ENCODE measurements around the gene TXLNB. TPM values are rescaled to one million over a fixed set of nuclear protein-coding genes. Genes with fewer than 3 reads are reported as not detected.

Gene TXLNB
- total and polyA plus RNA-seq, 2 of the 13 experiments (the other 11 are each of a cell fraction or from before 2014, with no cell fraction given), result not detected

DNA sequence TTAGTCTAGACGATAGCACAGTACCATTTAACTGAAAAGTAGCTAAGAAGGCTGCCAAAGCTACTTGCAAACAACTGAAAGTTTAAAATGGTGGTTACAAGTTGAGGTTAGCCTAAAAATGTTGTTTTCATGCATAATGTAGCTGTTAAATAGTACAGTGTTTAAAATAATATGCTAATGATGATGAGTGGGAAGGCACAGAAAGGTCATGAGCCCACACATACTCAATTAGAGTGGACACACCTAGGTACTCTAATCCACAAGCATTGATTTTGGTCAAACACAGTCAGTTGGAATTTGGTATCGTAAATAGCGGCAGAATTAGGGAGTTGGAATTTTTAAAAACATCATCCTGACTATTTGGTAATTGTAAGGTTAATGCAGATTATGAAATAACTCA, 7.0 kb downstream of the TXLNB start:
- Histone ChIP-seq H3K27me3 (ENCODE audit: control insufficient read depth in 1 of 2, insufficient read depth in 2 of 2, low read length in 2 of 2) (peaks cover 0 to 5% of the 10 kb centered on the region in 2 experiments; a peak in 2 of 5 replicates), H3K9me3 (ENCODE audit: low read length) (no peaks in the 10 kb centered on the region), H3K4me1 (ENCODE audit: insufficient read depth, low read length) (0 out of 2 replicates have a peak, but pooled peaks cover 6% of the 10 kb centered on the region), H3K79me2 (ENCODE audit: insufficient read depth, low read length) (no peaks in the 10 kb centered on the region), H3K27ac (ENCODE audit: extremely low read length, insufficient read depth, low read length) (no peak overlapping the region), H2AFZ (ENCODE audit: low read length) (no peak overlapping the region), H3K36me3 (replicated peaks in 1 of 2; ENCODE audit: control insufficient read depth in 1 of 2, insufficient read depth in 2 of 2, low read length in 2 of 2) (no peaks in the 10 kb centered on the region), H3K4me3 (replicated peaks in 1 of 3; ENCODE audit: insufficient read depth in 1 of 3, low read depth in 2 of 3, low read length in 3 of 3) (no peak overlapping the region), H3K4me2 (ENCODE audit: low read depth, low read length) (no peak overlapping the region), H4K20me1 (ENCODE audit: insufficient read depth, low read length) (no peaks in the 10 kb centered on the region), H3K9ac (ENCODE audit: insufficient read depth, low read depth, low read length) (no peak overlapping the region)
- in situ Hi-C loops (cut with HindIII; ENCODE audit: extremely low pct_ligation_motif_present, low pct_unique_long_range_greater_than_20kb), result no loop called here
- no TSS peak for BruUV-seq (replicated peaks)
- ChIA-PET POLR2A (no interaction called here), CTCF (ENCODE audit: low intra/inter-chr PET ratio, low total read pairs) (no interaction called here)
- DNase-seq (ENCODE audit: low spot score) (no peak), ATAC-seq (no peak), FAIRE-seq (no peak)
- intact Hi-C loops (cut with micrococcal nuclease; ENCODE audit: unreplicated experiment), result no loop called here
- WGBS (ENCODE audit: low lambda C conversion rate), result 27% methylated on average over 3 of the region's 3 CpGs
- no peak for TF ChIP-seq PHF8 (CRISPR knock-in tag; IDR thresholded peaks at IDR 0.05)
- no peak for TF ChIP-seq PCBP2 (optimal IDR thresholded peaks at IDR 0.05; ENCODE audit: low read depth, low read length, poor library complexity, severe bottlenecking)
- no peak for TF ChIP-seq CREM (IDR thresholded peaks at IDR 0.05)
- TF ChIP-seq CREM (CRISPR knock-in tag; IDR thresholded peaks at IDR 0.05), result no peak
- TF ChIP-seq SETDB1 (CRISPR knock-in tag; IDR thresholded peaks at IDR 0.05; ENCODE audit: borderline replicate concordance), result no peak
- TF ChIP-seq, protein P1, sequence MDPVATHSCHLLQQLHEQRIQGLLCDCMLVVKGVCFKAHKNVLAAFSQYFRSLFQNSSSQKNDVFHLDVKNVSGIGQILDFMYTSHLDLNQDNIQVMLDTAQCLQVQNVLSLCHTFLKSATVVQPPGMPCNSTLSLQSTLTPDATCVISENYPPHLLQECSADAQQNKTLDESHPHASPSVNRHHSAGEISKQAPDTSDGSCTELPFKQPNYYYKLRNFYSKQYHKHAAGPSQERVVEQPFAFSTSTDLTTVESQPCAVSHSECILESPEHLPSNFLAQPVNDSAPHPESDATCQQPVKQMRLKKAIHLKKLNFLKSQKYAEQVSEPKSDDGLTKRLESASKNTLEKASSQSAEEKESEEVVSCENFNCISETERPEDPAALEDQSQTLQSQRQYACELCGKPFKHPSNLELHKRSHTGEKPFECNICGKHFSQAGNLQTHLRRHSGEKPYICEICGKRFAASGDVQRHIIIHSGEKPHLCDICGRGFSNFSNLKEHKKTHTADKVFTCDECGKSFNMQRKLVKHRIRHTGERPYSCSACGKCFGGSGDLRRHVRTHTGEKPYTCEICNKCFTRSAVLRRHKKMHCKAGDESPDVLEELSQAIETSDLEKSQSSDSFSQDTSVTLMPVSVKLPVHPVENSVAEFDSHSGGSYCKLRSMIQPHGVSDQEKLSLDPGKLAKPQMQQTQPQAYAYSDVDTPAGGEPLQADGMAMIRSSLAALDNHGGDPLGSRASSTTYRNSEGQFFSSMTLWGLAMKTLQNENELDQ (CRISPR knock-in tag; IDR thresholded peaks at IDR 0.05; ENCODE audit: borderline replicate concordance), result no peak

- no peak overlapping the region for H3K4me3 ChIP-seq (replicated peaks in 1 of 3; ENCODE audit: insufficient read depth in 1 of 3, low read depth in 2 of 3, low read length in 3 of 3)
- intact Hi-C loops (cut with micrococcal nuclease; ENCODE audit: unreplicated experiment), result no loop called here
- no peak overlapping the region for H2AFZ ChIP-seq (ENCODE audit: low read length)
- H3K9ac ChIP-seq (ENCODE audit: insufficient read depth, low read depth, low read length), result no peak overlapping the region
- no peak for ATAC-seq
- H3K36me3 ChIP-seq (replicated peaks in 1 of 2; ENCODE audit: control insufficient read depth in 1 of 2, insufficient read depth in 2 of 2, low read length in 2 of 2), result no peaks in the 10 kb centered on the region
- no peak overlapping the region for H3K27ac ChIP-seq (ENCODE audit: extremely low read length, insufficient read depth, low read length)
- H3K27me3 ChIP-seq (ENCODE audit: control insufficient read depth in 1 of 2, insufficient read depth in 2 of 2, low read length in 2 of 2), result no peaks in the 10 kb centered on the region
- in situ Hi-C loops (cut with HindIII; ENCODE audit: extremely low pct_ligation_motif_present, low pct_unique_long_range_greater_than_20kb), result no loop called here
- no peak overlapping the region for H3K4me2 ChIP-seq (ENCODE audit: low read depth, low read length)
- no TSS peak for BruUV-seq (replicated peaks)
- no peaks in the 10 kb centered on the region for H4K20me1 ChIP-seq (ENCODE audit: insufficient read depth, low read length)
- DNase-seq (ENCODE audit: low spot score), result no peak
- ChIA-PET CTCF (ENCODE audit: low intra/inter-chr PET ratio, low total read pairs) (no interaction called here), POLR2A (no interaction called here)
- no peak for FAIRE-seq
- 0 out of 2 replicates have a peak, but pooled peaks cover 6% of the 10 kb centered on the region for H3K4me1 ChIP-seq (ENCODE audit: insufficient read depth, low read length)
- no peaks in the 10 kb centered on the region for H3K79me2 ChIP-seq (ENCODE audit: insufficient read depth, low read length)
- 49% methylated on average over 3 of the region's 3 CpGs for WGBS (ENCODE audit: low lambda C conversion rate)
- H3K9me3 ChIP-seq (ENCODE audit: low read length), result no peaks in the 10 kb centered on the region
- TF ChIP-seq ZFY (CRISPR knock-in tag; IDR thresholded peaks at IDR 0.05), result no peak
- TF ChIP-seq ZNF17 (CRISPR knock-in tag; IDR thresholded peaks at IDR 0.05), result no peak
- no peak for TF ChIP-seq ISX (CRISPR knock-in tag; conservative IDR thresholded peaks at IDR 0.05)
- no peak for TF ChIP-seq MIER3 (CRISPR knock-in tag; IDR thresholded peaks at IDR 0.05; ENCODE audit: borderline replicate concordance)
- TF ChIP-seq UBTF (CRISPR knock-in tag; IDR thresholded peaks at IDR 0.05), result no peak
- TF ChIP-seq SALL2 (CRISPR knock-in tag; IDR thresholded peaks at IDR 0.05), result no peak
- TF ChIP-seq ZSCAN20 (CRISPR knock-in tag; IDR thresholded peaks at IDR 0.05; ENCODE audit: borderline replicate concordance), result no peak
- no peak for TF ChIP-seq ASH2L (IDR thresholded peaks at IDR 0.05; ENCODE audit: insufficient read length, low read depth, low read length)
- TF ChIP-seq AGO2 (optimal IDR thresholded peaks at IDR 0.05; ENCODE audit: low read depth, low read length), result no peak
- no peak for TF ChIP-seq ZEB1 (IDR thresholded peaks at IDR 0.05; ENCODE audit: insufficient replicate concordance, low read depth)
- no peak for TF ChIP-seq ZNF44 (CRISPR knock-in tag; IDR thresholded peaks at IDR 0.05)
Measured at GRCh38 chr6:139282684-139283083, 9.1 kb downstream of the TXLNB start.

Data from HepG2 (cell line).